Gastroesophageal sphincter (tissue), 3 donors: Measurements from ENCODE around the gene PDE4A.

ENCODE experiments used
- CTCF ChIP-seq, 4 experiments: fragments of 200-600 bp in 2 of 4; fragments of 450-650 bp in 2 of 4; sonication (generic) in 1 of 4; IDR thresholded peaks; one replicate each; pipeline ENCODE4 v1.5.1; 2017 to 2019; ENCODE audit warnings: antibody characterized with exemption in 4 of 4, mild to moderate bottlenecking in 2 of 4, moderate library complexity in 2 of 4
- EP300 ChIP-seq: sonication (generic); formaldehyde crosslinking; IDR thresholded peaks from one replicate; pipeline ENCODE4 v1.6.1; 2017; ENCODE audit warnings: antibody characterized with exemption, mild to moderate bottlenecking
- POLR2A ChIP-seq, 2 donors: fragments of 450-650 bp; IDR thresholded peaks; one replicate each; pipeline ENCODE4 v1.6.1; 2017; ENCODE audit warnings: antibody characterized with exemption in 2 of 2, mild to moderate bottlenecking in 2 of 2, moderate library complexity in 1 of 2
- POLR2AphosphoS5 ChIP-seq: sonication (generic); formaldehyde crosslinking; IDR thresholded peaks from one replicate; pipeline ENCODE4 v1.6.1; 2017; ENCODE audit warnings: antibody characterized with exemption

GRCh38 chr19:10380313-10381102 lies 39.8 kb upstream of the PDE4A start, which contains the start of gene TYK2:
- TF ChIP-seq POLR2A (IDR thresholded peaks at IDR 0.05) (peak; percentile 65 to 72), CTCF (IDR thresholded peaks at IDR 0.05) (peak in 1 of 4 experiments; percentile 9), EP300 (no peak), POLR2AphosphoS5 (peak; percentile 71)
